Suprapubic skin (tissue), 4 donors: ENCODE results near the gene ERO1B. TPM values are rescaled to one million over a fixed set of nuclear protein-coding genes. Genes with fewer than 3 reads are reported as not detected.

ENCODE experiments used
- DNase-seq, 2 donors: peaks; one replicate each; pipeline ENCODE4 v3.0.0-alpha.2; 2019; ENCODE audit warnings: low spot score in 2 of 2
- H3K27ac ChIP-seq: fragments of 200-600 bp; sonication (generic); one replicate; pipeline ENCODE4 v1.5.1; 2019
- H3K27me3 ChIP-seq: fragments of 200-600 bp; sonication (generic); one replicate; pipeline ENCODE4 v1.5.1; 2019
- H3K36me3 ChIP-seq: fragments of 200-600 bp; sonication (generic); one replicate; pipeline ENCODE4 v1.5.1; 2019
- H3K4me1 ChIP-seq: fragments of 200-600 bp; sonication (generic); one replicate; pipeline ENCODE4 v1.5.1; 2019
- H3K4me3 ChIP-seq: fragments of 200-600 bp; sonication (generic); one replicate; pipeline ENCODE4 v1.5.1; 2019; ENCODE audit warnings: mild to moderate bottlenecking
- H3K9me3 ChIP-seq: fragments of 200-600 bp; sonication (generic); one replicate; pipeline ENCODE4 v1.5.1; 2019
- EP300 ChIP-seq: sonication (generic); formaldehyde crosslinking; IDR thresholded peaks from one replicate; pipeline ENCODE4 v1.6.1; 2017; ENCODE audit warnings: antibody characterized with exemption
- POLR2A ChIP-seq, 2 donors: fragments of 450-650 bp; IDR thresholded peaks; one replicate each; pipeline ENCODE4 v1.6.1; 2017; ENCODE audit warnings: antibody characterized with exemption in 2 of 2, mild to moderate bottlenecking in 2 of 2, moderate library complexity in 2 of 2
- POLR2AphosphoS5 ChIP-seq, 3 donors: sonication (generic); formaldehyde crosslinking; IDR thresholded peaks; one replicate each; pipeline ENCODE4 v1.6.1; 2017; ENCODE audit warnings: antibody characterized with exemption in 3 of 3
- WGBS: methylation state at CpG from one replicate; pipeline ENCODE4 v1.1.5; 2018; 5-methylcytosine and 5-hydroxymethylcytosine counted together
- total RNA-seq, 4 donors: library from RNA; depleted of rRNA; stranded (reverse); fragments of >200 nt; gene quantifications; one replicate each; pipeline ENCODE4 v1.1.0, GENCODE V29; 2016
- TF ChIP-seq, protein P1 (sequence below), 2 donors: fragments of 200-600 bp in 1 of 2; fragments of 450-650 bp in 1 of 2; sonication (generic) in 1 of 2; IDR thresholded peaks; one replicate each; pipeline ENCODE4 v1.5.1; 2016 to 2019; ENCODE audit warnings: antibody characterized with exemption in 2 of 2, mild to moderate bottlenecking in 1 of 2, moderate library complexity in 1 of 2

The ERO1B gene
- total RNA-seq, 4 donors from 2014 or later: 2.9 to 11.7 (median 4.2) TPM

DNA sequence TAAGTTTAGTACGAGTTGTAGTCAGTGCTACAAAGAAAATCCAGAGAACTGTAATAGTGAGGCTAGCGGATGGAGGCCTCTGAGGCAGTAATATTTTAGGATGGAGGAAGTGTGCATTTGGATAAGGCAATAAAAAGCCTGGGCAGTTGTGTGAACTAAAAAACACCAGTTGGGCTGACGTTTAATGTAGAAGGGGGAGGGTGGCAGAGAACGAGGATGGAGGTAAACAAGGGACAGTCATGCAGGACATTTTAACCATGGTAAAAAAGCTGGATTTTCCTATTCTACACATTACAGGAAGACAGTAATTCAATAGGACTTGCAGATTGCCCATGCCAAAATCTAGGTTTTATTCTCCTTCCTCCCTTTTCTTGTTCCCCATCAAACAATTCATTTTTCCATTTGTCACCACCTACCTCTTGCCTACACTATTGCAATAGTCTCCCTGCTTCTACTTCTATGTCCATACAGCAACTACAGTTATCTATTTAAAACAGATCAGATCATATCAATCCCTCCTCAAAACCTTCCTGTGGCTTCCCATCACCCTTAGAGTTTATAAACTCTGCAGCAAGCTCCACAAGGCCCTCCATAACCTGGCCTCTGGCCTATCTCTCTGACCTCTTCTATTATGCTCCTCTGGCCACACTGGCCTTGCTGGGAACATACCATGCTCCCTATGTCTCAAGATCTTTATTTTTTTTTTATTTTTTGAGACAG is 27.7 kb downstream of the ERO1B start:
- Histone ChIP-seq H3K36me3 (no peaks in the 10 kb centered on the region), H3K4me3 (no peak overlapping the region), H3K27me3 (no peaks in the 10 kb centered on the region), H3K9me3 (peaks cover 16% of the 10 kb centered on the region), H3K4me1 (no peaks in the 10 kb centered on the region), H3K27ac (no peak overlapping the region)
- TF ChIP-seq POLR2A (IDR thresholded peaks at IDR 0.05) (no peak), EP300 (no peak), POLR2AphosphoS5 (IDR thresholded peaks at IDR 0.05) (no peak)
- TF ChIP-seq, protein P1, sequence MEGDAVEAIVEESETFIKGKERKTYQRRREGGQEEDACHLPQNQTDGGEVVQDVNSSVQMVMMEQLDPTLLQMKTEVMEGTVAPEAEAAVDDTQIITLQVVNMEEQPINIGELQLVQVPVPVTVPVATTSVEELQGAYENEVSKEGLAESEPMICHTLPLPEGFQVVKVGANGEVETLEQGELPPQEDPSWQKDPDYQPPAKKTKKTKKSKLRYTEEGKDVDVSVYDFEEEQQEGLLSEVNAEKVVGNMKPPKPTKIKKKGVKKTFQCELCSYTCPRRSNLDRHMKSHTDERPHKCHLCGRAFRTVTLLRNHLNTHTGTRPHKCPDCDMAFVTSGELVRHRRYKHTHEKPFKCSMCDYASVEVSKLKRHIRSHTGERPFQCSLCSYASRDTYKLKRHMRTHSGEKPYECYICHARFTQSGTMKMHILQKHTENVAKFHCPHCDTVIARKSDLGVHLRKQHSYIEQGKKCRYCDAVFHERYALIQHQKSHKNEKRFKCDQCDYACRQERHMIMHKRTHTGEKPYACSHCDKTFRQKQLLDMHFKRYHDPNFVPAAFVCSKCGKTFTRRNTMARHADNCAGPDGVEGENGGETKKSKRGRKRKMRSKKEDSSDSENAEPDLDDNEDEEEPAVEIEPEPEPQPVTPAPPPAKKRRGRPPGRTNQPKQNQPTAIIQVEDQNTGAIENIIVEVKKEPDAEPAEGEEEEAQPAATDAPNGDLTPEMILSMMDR (IDR thresholded peaks at IDR 0.05): no peak
- no peak for DNase-seq
- WGBS: 77% methylated on average over 4 of the region's 4 CpGs

DNA sequence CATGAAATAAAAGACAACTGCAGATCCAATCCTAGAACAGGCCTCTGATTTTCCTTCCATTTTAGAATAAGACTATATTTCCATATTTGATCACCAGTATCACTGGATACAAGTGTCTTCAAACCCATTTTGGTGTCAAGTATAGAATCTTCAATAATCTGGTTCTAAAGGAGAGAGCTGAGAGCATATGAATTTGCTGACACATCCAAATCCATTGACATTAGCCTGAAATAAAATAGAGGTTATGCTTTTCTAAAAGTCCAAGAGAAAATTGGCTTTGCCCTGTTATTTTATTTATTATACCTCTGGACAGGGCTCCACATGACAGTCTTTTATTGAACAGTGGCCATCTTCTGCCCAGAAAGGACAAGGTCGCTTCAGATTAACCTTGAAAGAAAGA is 28.6 kb downstream of the ERO1B start:
- Histone ChIP-seq H3K4me1 (no peaks in the 10 kb centered on the region), H3K36me3 (no peaks in the 10 kb centered on the region), H3K27me3 (no peaks in the 10 kb centered on the region), H3K27ac (no peak overlapping the region), H3K4me3 (no peak overlapping the region), H3K9me3 (peaks cover 12% of the 10 kb centered on the region)
- no peak for TF ChIP-seq POLR2AphosphoS5 (IDR thresholded peaks at IDR 0.05)
- TF ChIP-seq POLR2A (IDR thresholded peaks at IDR 0.05): no peak
- TF ChIP-seq, protein P1 (IDR thresholded peaks at IDR 0.05): no peak
- TF ChIP-seq EP300: no peak
- 93% methylated on average over 1 of the region's 1 CpG for WGBS
- no peak for DNase-seq

DNA sequence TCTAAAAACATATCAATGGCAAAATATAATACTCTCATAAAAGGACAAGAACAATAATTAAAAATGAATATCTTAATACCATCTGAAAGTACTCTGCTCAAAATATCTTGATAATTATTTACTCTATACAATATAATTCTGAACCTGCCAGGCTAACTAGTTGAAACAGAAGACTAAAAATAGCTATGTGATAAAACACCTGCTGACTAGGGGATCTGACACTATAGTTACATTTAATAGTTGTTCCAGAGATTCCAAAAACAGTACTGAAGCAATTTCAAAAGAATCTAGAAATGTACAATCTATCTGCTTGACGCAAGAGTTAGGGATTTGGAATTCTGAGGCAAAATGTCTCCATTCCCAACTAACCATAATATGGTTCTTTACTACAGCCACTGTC is 30.2 kb downstream of the ERO1B start:
- Histone ChIP-seq H3K4me3 (no peak overlapping the region), H3K36me3 (no peaks in the 10 kb centered on the region), H3K27me3 (no peaks in the 10 kb centered on the region), H3K9me3 (no peaks in the 10 kb centered on the region), H3K27ac (no peak overlapping the region), H3K4me1 (no peaks in the 10 kb centered on the region)
- 100% methylated on average over 1 of the region's 1 CpG for WGBS
- DNase-seq: no peak
- TF ChIP-seq, protein P1 (IDR thresholded peaks at IDR 0.05): no peak
- TF ChIP-seq POLR2AphosphoS5 (IDR thresholded peaks at IDR 0.05): no peak
- TF ChIP-seq EP300: no peak
- no peak for TF ChIP-seq POLR2A (IDR thresholded peaks at IDR 0.05)

DNA sequence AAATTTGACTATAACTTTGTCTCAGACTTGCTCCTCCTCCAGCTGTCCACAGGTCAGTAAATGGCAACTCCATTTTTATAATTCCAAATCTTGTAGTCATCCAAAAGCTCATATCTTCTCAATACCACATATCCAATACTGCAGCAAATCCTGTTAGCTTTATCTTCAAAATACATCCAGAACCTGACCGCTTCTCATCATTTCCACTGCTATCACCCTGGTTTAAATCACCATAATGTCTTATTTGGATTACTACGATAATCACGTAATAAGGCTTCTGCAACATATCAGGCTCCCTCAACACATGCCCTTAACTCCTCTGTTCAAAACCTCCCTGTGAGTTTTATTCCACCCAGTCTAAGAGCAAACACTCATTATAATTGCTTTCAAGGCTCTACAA is 34.5 kb downstream of the ERO1B start:
- no peaks in the 10 kb centered on the region for H3K27me3 ChIP-seq
- whole genome bisulfite sequencing: 97% methylated on average over 3 of the region's 3 CpGs
- no peaks in the 10 kb centered on the region for H3K9me3 ChIP-seq
- no peak overlapping the region for H3K27ac ChIP-seq
- no peak for TF ChIP-seq POLR2AphosphoS5 (IDR thresholded peaks at IDR 0.05)
- no peak for TF ChIP-seq POLR2A (IDR thresholded peaks at IDR 0.05)
- TF ChIP-seq, protein P1 (IDR thresholded peaks at IDR 0.05): no peak
- TF ChIP-seq EP300: no peak
- no peak overlapping the region for H3K4me3 ChIP-seq
- no peaks in the 10 kb centered on the region for H3K4me1 ChIP-seq
- DNase-seq: no peak
- H3K36me3 ChIP-seq: peaks cover 4% of the 10 kb centered on the region

DNA sequence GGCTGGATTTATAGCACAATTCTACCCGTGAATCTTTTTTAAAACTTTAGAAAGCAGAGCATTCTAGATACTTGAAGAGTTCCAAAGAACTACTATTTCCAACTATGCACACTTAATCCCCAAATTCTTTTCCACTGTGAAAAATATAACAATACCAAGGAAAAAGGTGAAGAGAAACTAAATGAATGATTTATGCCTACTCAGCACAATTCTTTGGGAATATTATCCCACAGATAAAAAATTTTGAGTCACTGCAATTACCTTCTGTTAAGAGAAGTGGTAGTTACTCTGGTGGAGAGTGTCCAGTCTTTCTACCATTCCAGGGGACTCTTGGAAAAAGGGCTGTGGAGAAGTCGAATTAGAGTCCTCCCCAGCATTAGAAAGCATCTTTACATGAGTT is 39.2 kb downstream of the ERO1B start:
- Histone ChIP-seq H3K27ac (no peak overlapping the region), H3K36me3 (peaks cover 14% of the 10 kb centered on the region), H3K4me3 (no peak overlapping the region), H3K9me3 (no peaks in the 10 kb centered on the region), H3K4me1 (no peaks in the 10 kb centered on the region), H3K27me3 (no peaks in the 10 kb centered on the region)
- 72% methylated on average over 2 of the region's 2 CpGs for WGBS
- DNase-seq: no peak
- TF ChIP-seq EP300 (no peak), POLR2A (IDR thresholded peaks at IDR 0.05) (no peak), POLR2AphosphoS5 (IDR thresholded peaks at IDR 0.05) (no peak)
- TF ChIP-seq, protein P1 (IDR thresholded peaks at IDR 0.05): no peak
